ENCODE results near the gene DES.
A peak's percentile ranks its signal among the peaks of the same experiment; 100 is the strongest.

- TF ChIP-seq HMGXB4 (CRISPR knock-in tag; IDR thresholded peaks at IDR 0.05): 0 out of 2 replicates have a peak, but pooled peaks have one; percentile 50
- no peak for TF ChIP-seq CTCF (IDR thresholded peaks at IDR 0.05)
- no peak for TF ChIP-seq FOXK1 (CRISPR knock-in tag; IDR thresholded peaks at IDR 0.05)
- no peak for TF ChIP-seq ATF1 (CRISPR knock-in tag; IDR thresholded peaks at IDR 0.05)
- TF ChIP-seq CREB1 (CRISPR knock-in tag; IDR thresholded peaks at IDR 0.05): no peak
- no peak for TF ChIP-seq ATF3 (CRISPR knock-in tag; conservative IDR thresholded peaks at IDR 0.05)
- no peak for TF ChIP-seq MYBL2 (CRISPR knock-in tag; IDR thresholded peaks at IDR 0.05)
- no peak for TF ChIP-seq FOXJ3 (CRISPR knock-in tag; IDR thresholded peaks at IDR 0.05; ENCODE audit: borderline replicate concordance)
- TF ChIP-seq USF1 (CRISPR knock-in tag; IDR thresholded peaks at IDR 0.05): no peak
- no peak for TF ChIP-seq ERG (CRISPR knock-in tag; IDR thresholded peaks at IDR 0.05)
- TF ChIP-seq, protein P1, sequence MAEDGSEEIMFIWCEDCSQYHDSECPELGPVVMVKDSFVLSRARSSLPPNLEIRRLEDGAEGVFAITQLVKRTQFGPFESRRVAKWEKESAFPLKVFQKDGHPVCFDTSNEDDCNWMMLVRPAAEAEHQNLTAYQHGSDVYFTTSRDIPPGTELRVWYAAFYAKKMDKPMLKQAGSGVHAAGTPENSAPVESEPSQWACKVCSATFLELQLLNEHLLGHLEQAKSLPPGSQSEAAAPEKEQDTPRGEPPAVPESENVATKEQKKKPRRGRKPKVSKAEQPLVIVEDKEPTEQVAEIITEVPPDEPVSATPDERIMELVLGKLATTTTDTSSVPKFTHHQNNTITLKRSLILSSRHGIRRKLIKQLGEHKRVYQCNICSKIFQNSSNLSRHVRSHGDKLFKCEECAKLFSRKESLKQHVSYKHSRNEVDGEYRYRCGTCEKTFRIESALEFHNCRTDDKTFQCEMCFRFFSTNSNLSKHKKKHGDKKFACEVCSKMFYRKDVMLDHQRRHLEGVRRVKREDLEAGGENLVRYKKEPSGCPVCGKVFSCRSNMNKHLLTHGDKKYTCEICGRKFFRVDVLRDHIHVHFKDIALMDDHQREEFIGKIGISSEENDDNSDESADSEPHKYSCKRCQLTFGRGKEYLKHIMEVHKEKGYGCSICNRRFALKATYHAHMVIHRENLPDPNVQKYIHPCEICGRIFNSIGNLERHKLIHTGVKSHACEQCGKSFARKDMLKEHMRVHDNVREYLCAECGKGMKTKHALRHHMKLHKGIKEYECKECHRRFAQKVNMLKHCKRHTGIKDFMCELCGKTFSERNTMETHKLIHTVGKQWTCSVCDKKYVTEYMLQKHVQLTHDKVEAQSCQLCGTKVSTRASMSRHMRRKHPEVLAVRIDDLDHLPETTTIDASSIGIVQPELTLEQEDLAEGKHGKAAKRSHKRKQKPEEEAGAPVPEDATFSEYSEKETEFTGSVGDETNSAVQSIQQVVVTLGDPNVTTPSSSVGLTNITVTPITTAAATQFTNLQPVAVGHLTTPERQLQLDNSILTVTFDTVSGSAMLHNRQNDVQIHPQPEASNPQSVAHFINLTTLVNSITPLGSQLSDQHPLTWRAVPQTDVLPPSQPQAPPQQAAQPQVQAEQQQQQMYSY (CRISPR knock-in tag; IDR thresholded peaks at IDR 0.05): peak; percentile 63
- no peak for TF ChIP-seq RELA (CRISPR knock-in tag; IDR thresholded peaks at IDR 0.05; ENCODE audit: borderline replicate concordance)
- TF ChIP-seq, protein P2, sequence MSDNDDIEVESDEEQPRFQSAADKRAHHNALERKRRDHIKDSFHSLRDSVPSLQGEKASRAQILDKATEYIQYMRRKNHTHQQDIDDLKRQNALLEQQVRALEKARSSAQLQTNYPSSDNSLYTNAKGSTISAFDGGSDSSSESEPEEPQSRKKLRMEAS (CRISPR knock-in tag; IDR thresholded peaks at IDR 0.05): no peak; the same call in 1 of the 2 replicates
- TF ChIP-seq USF2 (CRISPR knock-in tag; IDR thresholded peaks at IDR 0.05): no peak
Observed at GRCh38 chr2:219434718-219435525, 16.7 kb downstream of the DES start, which contains the start of gene SPEG.

Measured in WTC11 (cell line).